Loucy (cell line): Measurements from ENCODE around the gene PNMT.

Source experiments
- H2AFZ ChIP-seq: fragments of 200-600 bp; sonication (generic); 2 replicates; pipeline ENCODE4 v1.6.0; 2016; ENCODE audit warnings: antibody characterized with exemption, mild to moderate bottlenecking, low read length, moderate library complexity
- H3F3A ChIP-seq: fragments of 200-600 bp; 2 replicates; pipeline ENCODE4 v1.6.0; 2016; ENCODE audit warnings: antibody characterized with exemption, low read depth, mild to moderate bottlenecking
- H3K27me3 ChIP-seq: fragments of 200-600 bp; sonication (generic); 2 replicates; pipeline ENCODE4 v1.6.1; 2014; ENCODE audit warnings: low read length, mild to moderate bottlenecking; ENCODE audit not compliant: insufficient read depth, poor library complexity, severe bottlenecking
- H3K36me3 ChIP-seq: fragments of 200-600 bp; sonication (generic); 2 replicates; pipeline ENCODE4 v1.6.1; 2016; ENCODE audit warnings: low read length; ENCODE audit not compliant: insufficient read depth
- H3K4me1 ChIP-seq: fragments of 200-600 bp; sonication (generic); 2 replicates; pipeline ENCODE4 v1.5.1; 2014; ENCODE audit warnings: low read length, mild to moderate bottlenecking; ENCODE audit not compliant: insufficient read depth, poor library complexity, severe bottlenecking
- H3K4me2 ChIP-seq: fragments of 200-600 bp; sonication (generic); 2 replicates; pipeline ENCODE4 v1.6.0; 2014; ENCODE audit warnings: antibody characterized with exemption, low read length, low read depth, mild to moderate bottlenecking; ENCODE audit not compliant: poor library complexity, severe bottlenecking
- H3K4me3 ChIP-seq: fragments of 200-600 bp; sonication (generic); 2 replicates; pipeline ENCODE4 v1.5.1; 2014; ENCODE audit warnings: low read length, mild to moderate bottlenecking, mixed read lengths; ENCODE audit not compliant: poor library complexity, severe bottlenecking
- H3K79me2 ChIP-seq: fragments of 200-600 bp; sonication (generic); 2 replicates; pipeline ENCODE4 v1.6.1; 2014; ENCODE audit warnings: low read length; ENCODE audit not compliant: insufficient read depth
- H3K9ac ChIP-seq: fragments of 200-600 bp; sonication (generic); 2 replicates; pipeline ENCODE4 v1.6.0; 2014; ENCODE audit warnings: mild to moderate bottlenecking, low read depth, low read length, moderate library complexity; ENCODE audit not compliant: poor library complexity, severe bottlenecking
- H3K9me2 ChIP-seq: fragments of 200-600 bp; sonication (generic); replicated peaks from 2 replicates; pipeline ENCODE4 v1.6.1; 2016; ENCODE audit warnings: low read depth, low read length, mixed read lengths
- H3K9me3 ChIP-seq: fragments of 200-600 bp; sonication (generic); 2 replicates; pipeline ENCODE4 v1.6.1; 2014; ENCODE audit warnings: mild to moderate bottlenecking, antibody characterized with exemption, low read length, low read depth; ENCODE audit not compliant: insufficient read depth
- H4K20me1 ChIP-seq: fragments of 200-600 bp; sonication (generic); 2 replicates; pipeline ENCODE4 v1.6.0; 2014; ENCODE audit warnings: antibody characterized with exemption, low read length, mild to moderate bottlenecking; ENCODE audit not compliant: insufficient read depth, poor library complexity, severe bottlenecking
- CTCF ChIP-seq: fragments of 200-600 bp; sonication (generic); conservative IDR thresholded peaks from 2 replicates; pipeline ENCODE4 v1.5.1; 2014; ENCODE audit warnings: mild to moderate bottlenecking, antibody characterized with exemption, low read length
- EZH2phosphoT487 ChIP-seq: fragments of 200-600 bp; IDR thresholded peaks from 2 replicates; pipeline ENCODE4 v1.6.1; 2018; ENCODE audit warnings: antibody characterized with exemption, mild to moderate bottlenecking, moderate library complexity, borderline replicate concordance

Gene PNMT

DNA sequence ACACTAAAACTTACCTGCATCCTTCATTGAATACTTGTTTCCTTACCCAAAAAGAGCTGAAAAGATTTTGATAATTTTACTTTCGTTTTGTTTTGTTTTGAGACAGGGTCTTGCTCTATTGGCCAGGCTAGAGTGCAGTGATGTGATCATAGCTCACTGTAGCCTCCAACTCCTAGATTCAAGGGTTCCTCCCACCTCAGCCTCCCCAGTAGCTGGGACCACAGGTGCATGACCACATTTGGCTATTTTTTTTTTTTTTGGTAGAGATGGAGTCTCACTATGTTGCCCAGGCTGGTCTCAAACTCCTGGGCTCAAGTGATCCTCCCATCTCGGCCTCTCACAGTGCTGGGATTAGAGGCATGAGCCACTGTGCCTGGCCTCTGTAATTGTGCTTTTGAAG, 13.1 kb upstream of the PNMT start:
- no peaks in the 10 kb centered on the region for H3K4me1 ChIP-seq

GRCh38 chr17:39658346-39658745, 9.9 kb upstream of the PNMT start:
- H3K4me3 ChIP-seq: no peak overlapping the region

More for the DNA sequence above, 13.1 kb upstream of the PNMT start:
- Histone ChIP-seq H3K4me3 (no peak overlapping the region), H3K36me3 (peaks cover 28% of the 10 kb centered on the region; the same call in 1 of the 2 replicates), H3K4me2 (no peak overlapping the region), H4K20me1 (no peaks in the 10 kb centered on the region), H3K9ac (no peak overlapping the region), H3K27me3 (no peaks in the 10 kb centered on the region), H3K9me2 (no peaks in the 10 kb centered on the region), H3F3A (no peaks in the 10 kb centered on the region), H2AFZ (no peak overlapping the region), H3K9me3 (no peaks in the 10 kb centered on the region), H3K79me2 (no peaks in the 10 kb centered on the region)
- no peak for TF ChIP-seq EZH2phosphoT487
- no peak for TF ChIP-seq CTCF

DNA sequence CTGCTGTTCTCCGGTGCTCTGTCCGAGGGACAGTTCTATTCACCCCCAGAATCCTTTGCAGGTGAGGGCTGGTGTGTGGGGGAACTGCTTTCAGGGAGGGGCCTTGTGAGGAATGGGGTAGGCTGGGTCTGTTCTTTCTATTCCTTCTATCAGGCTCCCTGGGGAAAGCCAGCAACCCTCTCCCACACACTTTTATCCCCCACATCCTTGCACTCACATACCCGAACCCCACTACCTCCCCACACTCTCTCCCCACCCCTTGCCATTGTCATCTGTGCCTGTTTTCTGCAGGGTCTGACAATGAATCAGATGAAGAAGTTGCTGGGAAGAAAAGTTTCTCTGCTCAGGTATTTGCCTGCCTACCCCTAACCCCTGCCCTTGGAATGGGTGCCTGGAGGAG, 9.5 kb upstream of the PNMT start:
- Histone ChIP-seq H3K4me3 (no peak overlapping the region), H3F3A (no peaks in the 10 kb centered on the region), H4K20me1 (no peaks in the 10 kb centered on the region), H3K4me2 (no peak overlapping the region), H3K9me2 (no peaks in the 10 kb centered on the region), H3K9me3 (no peaks in the 10 kb centered on the region), H3K4me1 (no peaks in the 10 kb centered on the region), H3K79me2 (no peaks in the 10 kb centered on the region), H2AFZ (no peak overlapping the region), H3K27me3 (no peaks in the 10 kb centered on the region), H3K9ac (no peak overlapping the region), H3K36me3 (peaks cover 52% of the 10 kb centered on the region; the same call in 1 of the 2 replicates)
- no peak for TF ChIP-seq EZH2phosphoT487
- TF ChIP-seq CTCF: no peak

More at GRCh38 chr17:39658346-39658745, 9.9 kb upstream of the PNMT start:
- Histone ChIP-seq H3K4me2 (no peak overlapping the region), H3K9me2 (no peaks in the 10 kb centered on the region), H3K27me3 (no peaks in the 10 kb centered on the region), H3K36me3 (peaks cover 52% of the 10 kb centered on the region; the same call in 1 of the 2 replicates), H3K9ac (no peak overlapping the region), H3K4me1 (no peaks in the 10 kb centered on the region), H3K9me3 (no peaks in the 10 kb centered on the region), H3K79me2 (no peaks in the 10 kb centered on the region), H2AFZ (no peak overlapping the region), H4K20me1 (no peaks in the 10 kb centered on the region), H3F3A (no peaks in the 10 kb centered on the region)
- TF ChIP-seq EZH2phosphoT487 (no peak), CTCF (no peak)
